ENCODE data around the gene KIRREL1.

DNA sequence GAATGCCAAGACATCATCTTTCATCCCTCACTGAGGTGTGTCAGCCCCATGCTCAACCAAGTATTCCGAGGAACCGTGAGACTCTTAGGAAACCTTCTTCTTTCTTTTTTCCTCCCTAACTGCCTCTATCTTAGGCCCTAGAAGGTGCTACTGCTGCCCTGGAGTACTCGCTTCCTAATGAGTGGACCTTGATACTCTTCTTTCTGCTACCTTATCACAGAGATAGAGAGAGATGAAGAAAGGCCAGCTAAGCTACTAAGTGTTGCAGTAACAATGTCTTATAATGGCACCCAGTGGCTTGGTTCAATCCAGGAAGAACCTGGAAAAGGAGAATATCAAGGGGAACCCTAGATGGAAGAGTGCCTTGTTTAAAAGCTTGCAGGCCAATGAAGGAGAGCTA lies 86.6 kb downstream of the KIRREL1 start:
- TF ChIP-seq, protein P1, sequence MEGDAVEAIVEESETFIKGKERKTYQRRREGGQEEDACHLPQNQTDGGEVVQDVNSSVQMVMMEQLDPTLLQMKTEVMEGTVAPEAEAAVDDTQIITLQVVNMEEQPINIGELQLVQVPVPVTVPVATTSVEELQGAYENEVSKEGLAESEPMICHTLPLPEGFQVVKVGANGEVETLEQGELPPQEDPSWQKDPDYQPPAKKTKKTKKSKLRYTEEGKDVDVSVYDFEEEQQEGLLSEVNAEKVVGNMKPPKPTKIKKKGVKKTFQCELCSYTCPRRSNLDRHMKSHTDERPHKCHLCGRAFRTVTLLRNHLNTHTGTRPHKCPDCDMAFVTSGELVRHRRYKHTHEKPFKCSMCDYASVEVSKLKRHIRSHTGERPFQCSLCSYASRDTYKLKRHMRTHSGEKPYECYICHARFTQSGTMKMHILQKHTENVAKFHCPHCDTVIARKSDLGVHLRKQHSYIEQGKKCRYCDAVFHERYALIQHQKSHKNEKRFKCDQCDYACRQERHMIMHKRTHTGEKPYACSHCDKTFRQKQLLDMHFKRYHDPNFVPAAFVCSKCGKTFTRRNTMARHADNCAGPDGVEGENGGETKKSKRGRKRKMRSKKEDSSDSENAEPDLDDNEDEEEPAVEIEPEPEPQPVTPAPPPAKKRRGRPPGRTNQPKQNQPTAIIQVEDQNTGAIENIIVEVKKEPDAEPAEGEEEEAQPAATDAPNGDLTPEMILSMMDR (conservative IDR thresholded peaks at IDR 0.05): no peak
- no peak for TF ChIP-seq ZFX (IDR thresholded peaks at IDR 0.05)

Data from C4-2B (cell line).